HL-60/S4 (cell line): ENCODE measurements around the gene C16orf96.

ENCODE experiments used
- in situ Hi-C: fragments of 300-500 bp; cut with MboI; formaldehyde crosslinking; loops from 2 replicates; pipeline ENCODE4 v1.14.3; 2022; ENCODE audit warnings: low sequenced_read_pairs

C16orf96 gene

GRCh38 chr16:4556112-4556511, at the start of gene C16orf96:
TSS of gene C16orf96 (plus strand) at chr16:4556340. CDS start at chr16:4556490, 150 bp downstream.
- in situ Hi-C loops = no loop called here

DNA sequence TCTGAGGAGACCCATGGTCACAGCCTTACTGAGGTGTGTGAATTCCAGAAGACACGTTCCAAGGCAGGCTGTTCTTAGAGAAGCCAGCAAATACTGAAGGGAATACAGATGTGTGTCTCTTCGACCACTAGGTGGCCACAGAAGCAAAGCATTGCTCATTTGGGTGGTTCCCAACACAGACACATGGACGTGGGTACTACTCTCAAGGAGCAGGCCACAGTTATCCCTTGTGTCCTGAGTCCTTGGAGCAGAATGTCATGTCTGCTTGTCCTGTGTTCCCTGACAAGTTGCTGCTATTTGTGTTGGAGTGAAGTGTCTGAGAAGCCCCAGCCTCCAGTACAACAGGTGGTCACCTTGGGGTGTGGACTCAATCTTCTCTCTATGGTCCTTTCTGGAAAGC, 49.7 kb upstream of the C16orf96 start:
- in situ Hi-C loops = no loop called here

DNA sequence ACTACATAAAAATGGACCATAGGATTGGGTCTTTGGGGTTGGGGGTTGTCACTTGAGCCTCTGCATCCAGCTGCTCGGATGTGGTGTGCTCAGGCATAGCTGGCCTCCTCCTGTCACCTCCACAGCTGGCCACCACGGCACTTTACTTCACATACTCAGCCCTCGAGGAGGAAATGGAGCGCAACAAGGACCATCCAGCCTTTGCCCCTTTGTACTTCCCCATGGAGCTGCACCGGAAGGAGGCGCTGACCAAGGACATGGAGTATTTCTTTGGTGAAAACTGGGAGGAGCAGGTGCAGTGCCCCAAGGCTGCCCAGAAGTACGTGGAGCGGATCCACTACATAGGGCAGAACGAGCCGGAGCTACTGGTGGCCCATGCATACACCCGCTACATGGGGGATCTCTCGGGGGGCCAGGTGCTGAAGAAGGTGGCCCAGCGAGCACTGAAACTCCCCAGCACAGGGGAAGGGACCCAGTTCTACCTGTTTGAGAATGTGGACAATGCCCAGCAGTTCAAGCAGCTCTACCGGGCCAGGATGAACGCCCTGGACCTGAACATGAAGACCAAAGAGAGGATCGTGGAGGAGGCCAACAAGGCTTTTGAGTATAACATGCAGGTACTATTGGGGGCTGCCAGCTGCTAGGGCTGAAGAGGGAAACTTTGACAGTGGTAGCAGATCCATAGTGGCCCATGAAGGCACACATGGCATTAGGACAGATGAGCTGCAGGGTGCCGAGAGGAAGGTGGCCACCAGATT, 48.4 kb upstream of the C16orf96 start:
- in situ Hi-C loops = no loop called here

DNA sequence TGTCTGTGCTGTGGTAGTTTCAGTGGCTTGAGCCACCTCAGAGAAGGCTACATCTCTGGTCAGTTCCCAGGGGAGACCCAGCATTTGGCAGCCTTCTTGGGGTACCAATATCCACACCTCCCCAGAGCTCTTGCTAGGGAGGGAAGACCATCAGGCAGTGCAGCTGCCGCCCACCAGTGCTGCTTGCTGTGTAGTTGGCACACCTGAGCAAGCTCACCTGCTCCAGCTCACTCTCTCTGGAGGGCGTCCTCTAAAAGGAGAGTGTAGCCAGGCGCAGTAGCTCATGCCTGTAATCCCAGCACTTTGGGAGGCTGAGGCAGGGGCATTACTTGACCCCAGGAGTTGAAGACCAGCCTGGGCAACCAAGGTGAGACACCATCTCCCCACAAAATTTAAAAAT, 47.3 kb upstream of the C16orf96 start:
- in situ Hi-C loops = no loop called here

DNA sequence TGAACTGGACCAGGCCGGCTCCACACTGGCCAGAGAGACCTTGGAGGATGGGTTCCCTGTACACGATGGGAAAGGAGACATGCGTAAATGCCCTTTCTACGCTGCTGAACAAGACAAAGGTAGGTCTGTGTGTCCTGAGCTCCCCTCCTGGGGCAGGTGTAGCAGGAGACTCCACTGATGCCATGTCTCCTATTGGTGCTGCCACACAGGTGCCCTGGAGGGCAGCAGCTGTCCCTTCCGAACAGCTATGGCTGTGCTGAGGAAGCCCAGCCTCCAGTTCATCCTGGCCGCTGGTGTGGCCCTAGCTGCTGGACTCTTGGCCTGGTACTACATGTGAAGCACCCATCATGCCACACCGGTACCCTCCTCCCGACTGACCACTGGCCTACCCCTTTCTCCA, 46.7 kb upstream of the C16orf96 start:
- in situ Hi-C loops = no loop called here

DNA sequence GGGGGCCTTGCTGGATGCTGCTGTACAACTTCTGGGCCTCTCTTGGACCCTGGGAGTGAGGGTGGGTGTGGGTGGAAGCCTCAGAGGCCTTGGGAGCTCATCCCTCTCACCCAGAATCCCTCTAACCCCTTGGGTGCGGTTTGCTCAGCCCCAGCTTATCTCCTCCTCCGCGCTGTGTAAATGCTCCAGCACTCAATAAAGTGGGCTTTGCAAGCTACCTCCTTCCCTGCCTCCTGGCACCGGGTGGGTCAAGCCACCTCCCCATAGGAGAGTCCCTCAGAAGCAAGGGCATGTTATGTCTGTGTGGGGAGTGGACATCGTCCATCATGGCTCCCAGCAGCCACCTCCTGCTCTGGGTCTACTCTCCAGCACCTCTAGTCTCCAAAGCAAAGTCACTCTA, 46.0 kb upstream of the C16orf96 start:
- in situ Hi-C loops = no loop called here

DNA sequence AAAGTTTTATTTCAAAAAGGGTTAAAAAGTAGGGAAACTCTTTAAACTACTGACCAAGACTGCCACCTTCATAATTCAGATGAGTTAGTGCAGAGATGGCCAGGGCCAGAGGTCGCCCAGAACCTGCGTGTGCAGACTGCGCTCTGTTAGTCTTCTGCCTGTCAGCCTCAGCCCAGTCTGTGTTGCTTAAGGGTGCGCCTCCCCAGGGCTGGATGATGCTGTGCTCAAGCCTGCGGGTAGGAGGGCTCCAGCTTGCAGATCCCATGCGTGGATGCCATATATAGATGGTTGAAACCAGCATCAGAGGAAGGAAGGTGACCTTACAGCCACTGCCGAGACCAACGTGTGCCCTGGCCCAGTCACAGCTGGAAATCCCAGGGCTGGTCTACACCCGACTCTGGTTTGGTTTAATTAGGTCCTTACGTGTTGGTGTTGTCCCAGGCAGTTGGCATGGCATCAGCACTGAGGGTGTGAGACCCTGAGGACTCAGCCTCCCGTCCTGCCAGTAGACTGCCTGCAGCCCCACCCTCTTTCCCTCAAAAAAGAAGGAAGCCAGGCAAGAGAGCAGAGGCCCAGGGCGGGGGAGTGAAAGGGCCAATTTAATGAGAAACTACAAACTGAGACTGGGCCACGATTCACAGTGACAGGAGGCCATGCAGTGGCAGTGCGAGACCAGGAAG, 45.3 kb upstream of the C16orf96 start:
- in situ Hi-C loops = no loop called here

GRCh38 chr16:4511441-4512082, 44.6 kb upstream of the C16orf96 start:
- in situ Hi-C loops = no loop called here

DNA sequence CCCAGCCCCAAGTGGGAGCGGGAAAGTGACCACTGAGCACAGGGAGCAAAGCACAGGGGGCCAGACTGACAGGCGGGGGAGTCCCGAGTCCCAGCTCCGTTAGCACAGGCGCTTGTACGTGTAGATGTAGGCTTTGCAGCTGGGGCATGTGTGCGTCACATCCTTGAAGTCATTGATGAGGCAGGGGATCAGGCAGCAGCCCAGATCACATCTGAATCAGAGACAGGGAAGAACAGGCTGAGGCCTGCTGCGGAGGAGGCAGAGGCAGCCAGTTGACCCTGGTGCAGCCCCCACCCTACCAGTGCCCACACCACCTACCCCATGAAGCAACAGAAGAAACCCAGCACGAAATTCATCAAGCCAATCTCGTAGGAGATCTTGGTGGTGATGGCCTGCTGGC, 43.7 kb upstream of the C16orf96 start:
- in situ Hi-C loops = no loop called here

DNA sequence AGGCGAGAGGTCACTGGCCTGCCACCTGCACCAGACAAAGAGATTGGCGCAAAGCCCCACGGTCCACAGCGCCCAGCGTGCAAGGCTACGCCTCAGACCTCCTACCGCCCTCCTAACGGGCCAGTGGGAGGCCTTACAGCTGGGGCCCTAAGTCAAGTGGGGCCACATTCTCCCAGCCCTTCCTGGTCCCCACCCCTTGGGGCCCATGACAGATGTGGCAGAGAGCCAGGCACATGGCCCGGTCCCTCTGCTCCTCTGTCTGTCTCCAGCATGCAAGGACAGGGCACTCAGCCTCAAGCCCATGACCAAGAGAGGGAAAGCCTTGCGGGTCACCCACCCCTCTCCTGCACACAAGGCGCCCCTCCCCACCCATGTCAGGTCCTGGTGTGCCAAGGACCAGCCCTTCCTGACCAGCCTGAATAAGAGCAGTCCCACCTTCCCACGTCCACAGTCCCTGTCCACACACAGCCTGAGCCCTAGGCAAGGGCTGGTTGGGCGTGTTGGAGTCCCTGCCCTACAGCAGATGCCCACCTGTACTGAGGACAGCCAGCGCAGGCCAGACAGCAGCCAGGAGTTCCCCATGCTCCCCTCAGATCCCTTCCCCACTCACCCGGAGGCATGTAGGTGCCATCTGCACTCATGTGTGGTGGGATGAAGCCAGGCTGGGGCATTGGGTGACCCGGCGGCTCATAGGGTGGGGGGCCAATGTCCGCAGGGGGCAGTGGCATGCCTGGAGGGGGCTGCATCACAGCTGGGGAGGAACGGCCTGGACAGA, 42.9 kb upstream of the C16orf96 start:
- in situ Hi-C loops = no loop called here

- in situ Hi-C loops = no loop called here
Observed at GRCh38 chr16:4513881-4514280, 42.3 kb upstream of the C16orf96 start.

DNA sequence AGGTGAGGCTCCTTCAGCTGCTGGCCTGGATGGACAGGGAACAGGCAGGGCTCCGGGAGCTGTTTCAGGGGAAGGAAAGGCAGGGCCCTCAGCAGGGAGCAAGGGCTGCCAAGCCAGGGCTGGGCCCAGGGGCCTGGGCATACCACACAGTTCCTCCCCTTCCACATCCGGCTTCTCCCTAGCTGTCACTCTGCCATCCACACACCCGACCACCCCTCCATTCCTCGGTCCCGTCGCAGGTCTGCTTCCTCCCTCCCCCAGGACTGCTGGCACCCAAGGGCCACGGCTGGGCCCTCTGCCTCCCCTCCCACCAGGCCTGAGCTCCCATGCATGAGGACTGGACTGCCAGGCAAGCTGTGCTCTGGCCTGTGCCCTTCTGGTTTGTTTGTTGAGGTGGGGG, 41.5 kb upstream of the C16orf96 start:
- in situ Hi-C loops = no loop called here

DNA sequence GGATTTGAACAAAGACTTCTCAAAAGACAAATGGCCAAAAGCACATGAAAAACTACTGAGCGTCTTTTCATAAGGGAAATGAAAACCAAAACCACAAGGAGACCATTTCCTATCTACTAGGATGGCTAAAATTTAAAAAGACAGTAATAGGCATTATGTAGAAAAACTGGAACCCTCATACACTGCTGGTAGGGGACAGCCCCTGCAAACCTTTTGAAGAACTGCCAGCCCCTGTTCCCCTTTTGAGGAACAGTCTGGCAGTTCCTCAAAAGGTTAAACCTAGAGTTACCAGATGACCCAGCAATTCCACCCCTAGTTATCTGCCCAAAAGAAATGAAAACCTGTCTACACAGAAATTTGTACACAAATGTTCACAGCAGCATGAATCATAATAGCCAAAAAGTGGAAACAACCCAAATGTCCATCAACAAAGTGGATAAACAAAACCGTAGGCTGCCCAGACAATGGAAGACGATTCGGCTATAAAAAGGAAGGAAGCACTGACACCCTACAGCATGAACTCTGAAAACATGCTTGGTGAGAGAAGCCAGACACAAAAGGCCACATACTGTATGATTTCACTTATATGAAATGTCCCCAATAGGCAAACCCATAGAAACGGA, 40.4 kb upstream of the C16orf96 start:
- in situ Hi-C loops = no loop called here

GRCh38 chr16:4517812-4518680, 38.1 kb upstream of the C16orf96 start:
- in situ Hi-C loops = no loop called here

DNA sequence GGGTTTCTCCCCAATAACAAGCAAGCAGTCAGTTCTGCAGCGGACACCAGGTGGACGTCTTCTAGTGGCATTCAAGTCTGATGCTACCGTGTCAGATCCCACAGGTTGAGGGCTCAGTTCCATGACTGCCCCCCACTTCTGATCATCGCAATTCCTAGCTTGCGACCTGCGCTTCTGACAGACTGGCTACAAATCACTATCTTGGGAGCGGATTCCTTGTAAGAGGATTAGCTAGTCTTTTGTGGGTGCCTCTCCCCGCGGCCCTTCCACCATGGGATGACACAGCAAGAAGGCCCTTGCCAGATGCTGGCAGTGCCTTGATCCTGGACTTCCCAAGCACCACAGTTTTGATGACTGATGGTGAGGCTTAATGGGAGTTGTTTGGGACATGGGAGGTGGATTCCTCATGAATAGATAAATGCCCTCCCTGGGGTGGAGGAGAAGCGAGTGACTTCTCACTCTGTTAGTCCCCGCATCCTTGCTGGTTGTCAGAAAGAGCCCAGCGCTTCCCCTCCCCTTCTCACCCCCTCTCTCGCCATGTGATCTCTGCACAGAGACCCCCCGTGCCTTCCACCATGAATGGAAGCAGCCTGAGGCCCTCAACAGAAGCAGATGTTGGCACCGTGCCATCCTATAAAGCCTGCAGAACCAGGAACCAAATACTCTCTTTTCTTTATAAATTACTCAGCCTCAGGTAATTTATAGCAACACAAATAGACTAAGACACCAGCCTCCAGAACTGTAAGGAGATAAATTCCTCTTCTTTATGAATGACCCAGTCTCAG, 36.7 kb upstream of the C16orf96 start:
- in situ Hi-C loops = no loop called here

DNA sequence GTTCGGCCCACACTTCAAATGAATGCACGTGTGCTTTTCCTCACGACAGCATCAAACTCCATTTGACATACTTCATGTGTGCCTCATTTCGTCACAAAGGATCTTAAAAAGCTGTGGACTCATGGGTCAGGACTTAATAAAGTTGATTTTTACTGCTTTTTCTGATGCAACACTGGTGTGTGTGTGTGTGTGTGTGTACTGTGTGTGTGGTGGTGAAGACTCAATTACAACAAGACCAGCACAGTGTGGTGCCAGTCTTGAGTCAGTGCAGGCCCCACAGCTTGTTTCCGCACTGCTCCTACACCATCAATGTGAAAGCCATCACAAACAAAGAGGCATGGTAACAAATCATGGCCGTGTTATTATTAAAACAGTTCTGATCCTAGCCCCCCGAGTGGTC, 35.2 kb upstream of the C16orf96 start:
- in situ Hi-C loops = no loop called here

DNA sequence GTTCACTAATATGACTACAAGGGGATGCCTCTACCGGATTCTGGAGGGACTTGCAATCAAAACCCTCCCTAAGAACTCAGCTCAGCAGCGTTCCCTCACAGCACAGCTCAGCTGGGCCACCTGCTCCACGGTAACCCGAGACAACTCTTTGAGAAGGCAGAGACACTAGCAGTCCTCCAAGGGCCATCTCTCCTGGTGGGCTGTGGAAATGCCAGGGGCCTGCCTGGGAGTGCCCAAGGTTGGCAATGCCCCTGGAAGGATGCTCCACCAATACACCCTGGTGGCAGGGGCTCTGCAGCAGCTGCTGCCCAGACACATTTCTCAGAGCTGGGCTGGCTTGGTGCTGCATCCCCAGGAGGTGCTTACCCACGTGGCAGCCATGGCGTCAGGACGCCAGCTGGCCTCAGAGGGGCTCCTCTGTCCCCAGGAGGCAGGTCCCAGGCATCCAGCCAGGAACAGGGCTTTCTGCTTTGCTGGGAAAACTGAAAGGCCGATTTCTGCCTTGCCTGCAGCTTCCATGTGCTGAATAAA, 34.0 kb upstream of the C16orf96 start:
- in situ Hi-C loops = no loop called here

- in situ Hi-C loops = no loop called here
Observed at GRCh38 chr16:4523686-4524085, 32.5 kb upstream of the C16orf96 start.

DNA sequence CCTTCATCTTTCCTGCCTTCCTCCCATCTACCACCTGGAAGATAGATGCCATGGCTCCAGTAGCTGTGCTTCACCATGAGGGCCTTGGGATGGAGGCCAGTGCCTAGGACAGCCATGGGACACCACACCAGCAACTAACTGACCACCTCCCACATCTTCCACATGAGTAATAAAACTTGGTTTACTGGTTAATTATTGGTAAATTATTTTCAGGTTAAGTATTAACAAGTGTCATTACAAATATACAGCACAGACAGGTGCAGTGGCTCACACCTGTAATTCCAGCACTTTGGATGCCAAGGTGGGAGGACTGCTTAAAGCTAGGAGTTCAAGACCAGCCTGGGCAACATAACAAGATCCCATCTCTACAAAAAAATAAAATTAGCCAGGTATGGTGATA, 31.6 kb upstream of the C16orf96 start:
- in situ Hi-C loops = no loop called here
